HG03039 (cell line): ENCODE measurements around the gene BPIFB6.

Source experiments
- ATAC-seq: cut with Tn5 transposase; IDR thresholded peaks from one replicate; pipeline ENCODE4 v1.9.1; 2021; ENCODE audit warnings: mild to moderate bottlenecking, moderate library complexity; ENCODE audit not compliant: unreplicated experiment

Gene BPIFB6

DNA sequence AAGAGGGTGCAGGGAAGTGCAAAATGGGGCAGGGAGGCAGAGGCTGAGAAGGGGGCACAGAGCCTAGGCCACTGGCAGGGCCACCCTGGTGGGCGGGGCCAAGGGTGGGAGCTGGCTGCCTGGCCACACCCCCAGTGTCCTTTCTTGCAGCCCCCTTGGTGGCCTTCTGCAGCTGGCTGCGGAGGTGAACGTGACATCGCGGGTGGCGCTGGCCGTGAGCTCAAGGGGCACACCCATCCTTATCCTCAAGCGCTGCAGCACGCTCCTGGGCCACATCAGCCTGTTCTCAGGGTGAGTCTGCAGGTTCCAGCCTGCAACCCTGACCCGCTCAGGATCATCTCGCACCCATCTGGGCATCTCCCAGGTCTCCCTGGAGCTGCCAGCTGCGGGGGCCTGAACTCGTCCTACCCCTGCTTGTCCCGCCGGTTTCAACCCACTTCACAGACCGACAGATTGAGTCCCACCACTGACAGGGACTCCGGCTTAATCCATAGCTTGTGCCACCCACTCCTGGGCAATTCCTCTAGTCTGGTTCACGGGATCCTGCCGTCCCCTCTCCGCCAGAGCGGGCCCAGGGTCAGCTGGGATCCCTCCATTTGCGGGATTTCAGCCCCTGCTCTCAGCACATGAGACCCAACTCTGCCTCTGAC, 28.4 kb downstream of the BPIFB6 start:
- ATAC-seq, result no peak

DNA sequence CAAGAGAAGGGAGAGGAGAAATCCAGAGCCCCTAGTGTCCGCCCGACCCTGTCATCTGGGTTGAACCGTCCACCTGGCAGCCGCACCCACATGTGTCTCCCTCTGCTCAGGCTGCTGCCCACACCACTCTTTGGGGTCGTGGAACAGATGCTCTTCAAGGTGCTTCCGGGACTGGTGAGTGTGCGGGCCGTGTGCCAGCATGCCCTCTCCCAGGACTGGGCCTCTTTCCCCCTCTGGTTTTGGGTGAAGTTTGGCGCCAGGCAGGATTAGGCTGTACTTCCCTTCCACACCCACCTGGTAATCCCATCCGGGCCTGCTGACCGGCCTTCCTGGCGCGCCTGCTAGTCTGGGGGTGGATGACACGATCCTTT, 30.2 kb downstream of the BPIFB6 start:
- ATAC-seq, result no peak

DNA sequence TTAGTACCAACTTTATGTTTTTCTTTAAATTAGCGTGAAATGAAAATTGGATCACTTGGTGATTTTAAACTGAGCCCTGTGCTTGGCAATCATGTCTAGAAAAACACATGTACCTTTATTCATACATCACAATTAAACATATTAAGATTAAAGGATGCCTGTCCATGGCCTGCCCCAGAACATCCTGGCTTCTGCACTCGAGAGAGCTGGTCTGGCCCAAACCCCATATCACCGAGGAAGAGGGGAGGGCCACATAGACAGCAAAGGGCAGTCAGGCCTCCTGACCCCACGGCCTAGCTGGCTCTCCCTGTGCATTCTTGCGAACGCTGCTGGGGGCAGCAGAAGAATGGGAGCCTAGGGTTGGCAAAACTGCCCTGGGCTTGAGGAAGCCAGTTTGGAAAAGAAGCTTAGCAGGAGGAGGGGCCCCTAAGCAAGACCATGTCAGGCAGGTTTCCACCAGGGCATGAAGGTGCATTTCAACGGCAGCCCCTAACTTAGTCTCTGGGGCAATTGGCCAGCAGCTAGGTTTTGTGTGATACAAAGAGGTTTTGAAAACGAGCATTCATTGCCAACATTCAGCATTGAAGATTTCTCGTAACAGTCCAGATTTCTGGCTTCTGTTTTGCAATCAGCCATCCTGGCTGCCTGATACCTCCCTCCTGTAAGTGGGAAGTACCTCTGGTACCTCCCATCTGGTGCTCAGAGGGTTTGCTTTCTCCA, 30.8 kb downstream of the BPIFB6 start:
- ATAC-seq, result no peak

DNA sequence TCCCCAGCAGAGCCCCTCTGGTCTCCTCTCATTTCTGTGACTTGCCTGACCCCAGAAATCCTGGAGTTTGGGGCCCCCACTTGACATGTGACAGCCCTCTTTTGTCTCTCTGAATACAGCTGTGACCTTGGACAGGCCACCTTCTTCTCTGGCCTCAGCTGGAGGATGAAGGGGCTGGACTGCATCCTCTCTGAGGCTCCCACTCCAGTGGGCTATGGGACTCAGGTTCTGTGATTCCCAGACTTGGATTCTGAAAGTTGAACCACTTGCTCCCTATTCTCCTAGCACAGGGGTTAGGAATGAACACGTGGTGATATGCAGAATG, 31.3 kb downstream of the BPIFB6 start:
- ATAC-seq, result no peak

DNA sequence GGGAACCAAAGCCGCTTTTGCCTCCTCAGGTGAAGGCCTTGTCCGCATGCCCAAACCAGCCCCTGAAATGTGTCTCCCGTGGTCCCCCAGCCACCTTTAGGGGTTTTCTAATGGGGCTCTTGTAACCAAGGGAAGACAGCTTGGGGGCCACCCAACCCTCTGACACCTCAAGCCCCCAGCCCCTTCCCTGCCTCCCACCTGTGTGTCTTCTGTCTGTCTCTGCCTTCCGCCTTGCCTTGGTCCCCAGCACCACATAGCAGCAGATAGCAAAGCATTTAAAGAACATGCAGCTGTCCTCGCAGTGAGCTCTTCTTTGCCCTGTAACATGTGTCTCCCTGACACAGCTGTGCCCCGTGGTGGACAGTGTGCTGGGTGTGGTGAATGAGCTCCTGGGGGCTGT, 31.8 kb downstream of the BPIFB6 start:
- ATAC-seq, result no peak

DNA sequence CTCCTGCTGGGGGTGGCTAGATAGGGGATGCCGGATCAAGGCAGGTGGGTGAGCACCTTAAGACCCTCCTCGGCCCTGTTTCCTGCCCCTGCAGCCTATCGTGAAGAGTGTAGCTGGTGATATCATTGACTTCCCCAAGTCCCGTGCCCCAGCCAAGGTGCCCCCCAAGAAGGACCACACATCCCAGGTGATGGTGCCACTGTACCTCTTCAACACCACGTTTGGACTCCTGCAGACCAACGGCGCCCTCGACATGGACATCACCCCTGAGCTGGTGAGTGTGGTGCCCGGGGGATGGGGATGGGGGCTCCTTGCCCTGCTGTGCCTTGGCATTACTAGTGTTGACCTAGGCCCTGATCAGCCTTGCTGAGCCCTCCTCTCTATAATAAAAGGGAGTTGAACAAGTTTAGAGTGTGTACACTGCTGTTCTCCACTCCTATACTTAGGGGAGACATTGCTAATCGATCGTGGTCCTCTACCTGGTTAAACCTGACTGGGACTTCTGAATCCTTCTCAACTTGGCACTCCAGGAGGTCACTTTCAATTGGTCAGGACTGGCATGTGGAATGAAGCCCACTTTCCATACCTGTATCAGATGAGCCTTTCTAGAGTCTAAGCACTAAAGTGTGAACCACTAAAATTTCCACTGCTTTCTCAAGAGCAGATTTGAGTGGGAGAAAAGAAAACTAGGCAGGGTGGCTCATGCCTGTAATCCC, 33.3 kb downstream of the BPIFB6 start:
- no peak for ATAC-seq

DNA sequence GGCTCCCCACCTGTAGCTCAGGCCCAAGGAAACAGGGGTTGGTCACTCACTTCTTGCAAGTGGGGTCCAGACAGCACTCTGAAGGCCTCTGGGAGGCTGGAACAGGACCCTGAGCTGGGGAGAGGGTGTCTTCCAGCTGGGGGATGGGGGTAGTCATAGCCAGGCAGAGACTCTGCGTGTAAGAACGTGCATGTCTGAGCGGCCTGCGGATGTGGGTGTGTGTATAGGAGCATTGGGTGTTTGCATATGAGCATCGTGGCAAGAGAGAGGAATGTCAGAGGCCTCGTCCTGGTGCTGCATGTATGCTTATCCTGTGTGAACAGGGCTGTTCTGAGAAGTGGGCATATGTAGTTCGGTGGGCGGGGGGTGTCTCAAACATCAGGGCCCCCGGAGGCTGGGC, 34.3 kb downstream of the BPIFB6 start:
- no peak for ATAC-seq

DNA sequence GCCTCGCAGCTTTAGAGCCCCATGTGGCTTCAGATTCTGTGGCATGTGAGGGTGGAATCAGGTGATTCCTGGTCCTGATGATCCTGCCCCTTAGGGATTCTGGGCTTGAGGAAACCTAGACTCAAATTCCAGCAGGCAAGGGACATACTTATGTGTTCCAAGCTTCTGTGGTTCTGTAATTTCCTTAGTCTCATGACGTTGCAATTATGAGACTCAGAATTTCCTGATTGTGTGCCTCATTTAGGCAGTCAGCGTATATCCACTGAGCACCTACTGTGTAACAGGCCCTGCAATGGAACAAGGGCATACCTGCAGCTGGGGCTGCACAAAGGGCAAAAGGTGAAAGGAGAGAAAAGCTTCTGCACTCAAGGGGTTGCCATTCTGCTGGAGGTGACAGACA, 36.4 kb downstream of the BPIFB6 start:
- no peak for ATAC-seq

DNA sequence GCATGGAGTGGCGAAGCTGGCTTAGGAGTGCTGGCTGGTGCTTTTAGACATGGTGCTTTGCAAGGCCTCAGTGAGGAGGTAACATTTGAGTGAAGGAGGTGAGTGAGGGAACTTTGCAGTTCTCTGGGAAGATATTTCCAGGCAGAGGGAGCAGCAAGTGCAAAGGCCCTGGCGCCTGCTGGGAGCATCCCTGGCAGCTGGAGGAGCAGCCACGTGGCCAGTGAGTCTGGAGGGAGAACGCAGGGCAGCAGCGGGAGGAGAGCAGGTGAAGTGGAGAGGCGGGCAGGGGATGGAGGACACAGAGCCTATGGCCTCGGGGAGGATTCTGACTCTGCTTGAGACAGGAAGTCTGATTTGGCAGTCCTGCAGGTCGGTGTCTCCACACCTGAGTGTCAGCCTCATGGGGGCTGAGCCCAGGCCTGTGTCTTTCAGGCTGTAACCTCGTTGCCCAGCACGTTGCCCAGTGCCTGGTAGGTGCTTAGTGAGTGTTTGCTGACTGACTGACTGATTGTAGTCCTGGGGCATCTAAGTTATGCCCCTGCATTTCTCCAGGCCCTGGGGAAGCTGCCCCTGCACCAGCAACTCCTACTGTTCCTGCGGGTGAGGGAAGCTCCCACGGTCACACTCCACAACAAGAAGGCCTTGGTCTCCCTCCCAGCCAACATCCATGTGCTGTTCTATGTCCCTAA, 36.9 kb downstream of the BPIFB6 start:
- ATAC-seq, result no peak

DNA sequence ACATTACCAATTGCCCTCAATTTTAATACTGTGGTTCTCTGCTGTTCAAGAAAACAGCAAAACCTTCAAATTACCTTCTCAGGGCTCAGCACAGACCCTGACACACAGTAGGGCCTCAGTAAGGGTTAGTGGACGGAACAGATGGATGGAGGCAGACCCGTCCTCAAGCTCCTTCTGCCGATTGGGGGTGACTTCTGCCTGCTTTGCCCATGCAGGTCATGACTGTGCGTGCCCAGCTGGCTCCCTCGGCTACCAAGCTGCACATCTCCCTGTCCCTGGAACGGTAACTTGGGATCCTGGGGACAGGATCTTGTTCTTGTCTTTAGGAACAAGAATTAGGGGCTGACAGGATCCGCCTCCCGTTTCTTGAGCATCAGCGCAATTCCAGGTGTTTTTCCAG, 38.2 kb downstream of the BPIFB6 start:
- ATAC-seq, result no peak

DNA sequence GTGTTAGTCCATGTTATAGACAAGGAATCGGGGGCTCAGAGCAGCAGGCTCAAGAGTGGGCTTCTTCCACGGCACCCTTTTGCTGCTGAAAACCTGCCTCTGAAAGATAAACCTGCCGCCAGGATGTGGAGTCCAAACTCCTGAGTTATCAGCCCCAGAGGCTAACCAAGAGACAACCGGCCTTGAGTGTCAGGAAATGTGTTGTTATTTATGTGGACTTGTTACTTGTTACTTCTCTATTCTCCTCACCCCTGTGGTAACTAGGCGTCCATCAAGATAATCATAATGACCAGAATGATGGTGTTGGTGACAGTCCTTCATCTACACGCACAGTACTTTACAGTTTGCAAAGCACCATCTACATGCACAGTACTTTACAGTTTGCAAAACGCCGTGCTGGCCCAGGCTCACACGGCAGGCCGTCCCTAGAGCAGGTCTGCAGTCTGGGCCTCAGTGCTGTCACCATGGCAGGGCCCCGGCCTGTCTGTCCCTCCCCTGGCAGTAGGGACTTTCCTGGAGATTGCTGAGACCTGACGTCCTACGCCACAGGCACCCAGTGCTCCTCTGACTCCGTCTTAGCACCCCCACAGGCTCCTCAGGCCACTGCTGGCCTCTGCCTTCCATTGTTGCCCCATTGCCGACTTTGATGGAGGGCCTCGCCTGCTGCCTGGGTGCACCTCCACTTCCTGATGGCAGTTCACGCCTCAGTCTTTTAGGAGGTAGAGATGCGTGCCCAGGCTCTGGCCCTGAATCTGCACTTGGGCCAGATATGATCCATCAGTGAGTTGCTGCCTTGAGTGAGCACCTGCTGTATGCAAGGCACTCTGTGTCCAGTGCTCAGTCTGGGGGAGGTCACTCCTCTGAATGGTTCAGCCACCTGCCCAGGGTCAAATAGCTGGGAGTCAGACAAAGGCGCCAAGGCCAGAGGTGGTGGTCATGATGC, 38.9 kb downstream of the BPIFB6 start:
- ATAC-seq, result no peak

DNA sequence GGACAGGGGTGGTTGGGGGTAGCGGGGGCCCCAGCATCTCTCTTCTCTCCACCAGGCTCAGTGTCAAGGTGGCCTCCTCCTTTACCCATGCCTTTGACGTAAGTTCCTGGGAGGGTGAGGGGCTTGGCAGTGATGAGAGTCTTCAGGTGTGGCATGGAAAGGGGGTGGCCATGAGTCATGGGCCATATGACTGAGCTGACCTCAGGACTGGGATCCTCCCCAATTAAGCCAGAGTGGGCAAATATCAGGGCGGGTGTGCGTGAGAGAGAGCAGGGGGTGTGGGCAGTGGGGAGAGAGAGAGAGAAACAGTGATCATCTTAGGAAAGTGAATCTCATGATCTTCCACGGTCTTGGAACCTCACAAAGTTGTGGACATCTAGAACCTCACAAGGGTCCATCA, 39.8 kb downstream of the BPIFB6 start:
- no peak for ATAC-seq

DNA sequence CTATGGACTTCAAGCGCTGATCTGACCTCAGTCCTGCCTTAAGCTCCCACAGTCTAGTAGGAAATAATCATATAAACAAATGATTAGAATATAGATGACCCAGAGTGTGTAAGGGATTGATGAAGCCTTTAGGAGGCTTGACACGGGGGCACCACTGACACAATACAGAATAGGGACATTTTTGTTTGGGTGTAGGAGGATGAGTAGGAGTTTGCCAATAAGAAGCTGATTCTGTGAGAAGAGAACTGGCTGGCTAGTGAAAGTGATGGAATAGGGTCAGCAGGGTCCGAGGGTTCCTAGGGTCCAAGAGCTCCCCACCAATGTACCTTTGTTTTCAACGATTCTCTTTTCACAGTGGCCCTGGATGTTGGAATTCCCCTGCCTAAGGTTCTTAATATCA, 40.9 kb downstream of the BPIFB6 start:
- no peak for ATAC-seq

DNA sequence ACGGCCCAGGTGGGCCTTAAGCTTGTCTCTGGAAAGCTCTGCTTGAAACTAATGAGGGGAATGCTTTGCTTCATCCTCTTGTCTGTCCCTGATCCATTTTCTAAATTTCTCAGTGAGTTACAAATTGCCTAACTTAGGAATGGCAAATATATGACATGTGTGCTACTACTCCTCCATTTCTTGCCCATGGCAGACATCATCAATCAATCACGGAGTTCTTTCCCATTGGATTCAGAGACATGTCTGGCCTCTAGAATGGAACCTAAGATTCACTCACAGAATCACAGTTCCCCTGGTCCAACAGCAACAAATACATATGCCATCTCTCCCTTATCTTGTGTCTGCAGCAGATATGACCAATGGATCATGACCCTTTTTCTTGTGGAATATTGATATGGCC, 41.4 kb downstream of the BPIFB6 start:
- no peak for ATAC-seq

DNA sequence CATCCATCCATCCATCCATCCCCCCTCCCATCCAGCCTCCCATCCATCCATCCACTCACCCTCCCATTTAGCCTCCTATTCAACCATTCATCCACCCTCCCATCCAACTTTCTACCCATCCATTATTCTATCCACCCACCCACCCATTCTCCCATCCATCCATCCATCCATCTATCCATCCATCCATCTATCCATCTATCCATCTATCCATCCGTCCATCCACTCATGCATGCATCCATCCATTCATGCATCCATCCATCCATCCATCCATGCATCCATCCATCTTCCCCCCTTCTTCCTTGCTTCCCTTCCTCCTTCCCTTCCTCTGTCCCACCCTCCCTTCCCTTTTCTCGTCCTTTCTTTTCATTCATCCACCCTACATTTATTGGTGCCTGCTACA, 43.2 kb downstream of the BPIFB6 start:
- no peak for ATAC-seq

DNA sequence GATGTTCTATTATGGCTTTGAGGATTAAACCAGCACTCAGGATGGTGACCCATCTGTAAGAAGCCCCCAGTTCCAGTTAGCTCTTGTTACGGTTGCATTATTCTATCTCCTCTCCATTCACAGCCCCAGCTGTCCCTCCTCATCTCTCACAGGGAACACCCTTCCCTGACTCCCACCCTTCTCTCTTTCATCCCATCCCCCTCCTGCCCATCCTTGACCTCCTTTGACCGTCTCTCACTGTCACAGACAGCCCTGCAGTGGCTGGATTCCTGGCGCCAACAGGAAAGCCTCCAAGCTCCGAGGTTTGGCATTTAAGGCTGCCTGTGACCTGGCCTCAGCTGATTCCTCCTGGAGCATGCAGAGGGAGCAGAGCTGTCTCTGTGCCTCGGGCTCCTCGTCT, 43.8 kb downstream of the BPIFB6 start:
- ATAC-seq, result no peak

DNA sequence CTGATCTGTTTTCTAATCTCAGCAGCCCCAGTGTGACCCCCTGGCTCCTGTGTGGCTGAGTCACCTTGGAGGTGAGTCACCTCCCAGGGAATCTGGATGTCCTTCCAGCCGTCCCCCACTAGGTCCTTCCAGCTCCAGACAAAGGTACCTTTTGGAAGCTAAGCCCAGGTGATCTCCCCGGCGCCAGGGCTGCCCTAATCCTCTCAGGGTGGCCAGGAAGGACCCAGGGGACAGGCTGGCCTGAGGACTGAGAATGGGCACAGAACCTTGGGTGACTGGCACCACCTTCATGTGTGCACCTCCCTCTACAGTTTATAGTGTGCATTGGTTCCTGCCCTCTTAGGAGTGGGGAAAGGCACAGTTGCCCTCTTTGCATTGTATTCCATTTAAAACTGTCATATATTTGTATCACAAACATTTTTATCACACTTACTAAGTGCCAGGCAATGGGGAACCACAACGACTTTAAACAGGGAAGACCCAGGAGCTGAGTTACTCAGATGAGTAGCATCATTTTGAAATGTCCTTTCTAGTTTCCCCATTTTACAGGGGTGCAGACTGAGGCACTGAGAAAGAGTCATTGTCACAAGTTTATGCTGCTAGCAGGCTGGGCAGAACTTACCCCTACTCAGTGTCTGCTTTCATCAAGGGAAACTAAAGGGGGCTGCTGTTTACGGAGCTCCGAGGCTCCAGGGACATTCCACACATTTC, 45.4 kb downstream of the BPIFB6 start:
- no peak for ATAC-seq

DNA sequence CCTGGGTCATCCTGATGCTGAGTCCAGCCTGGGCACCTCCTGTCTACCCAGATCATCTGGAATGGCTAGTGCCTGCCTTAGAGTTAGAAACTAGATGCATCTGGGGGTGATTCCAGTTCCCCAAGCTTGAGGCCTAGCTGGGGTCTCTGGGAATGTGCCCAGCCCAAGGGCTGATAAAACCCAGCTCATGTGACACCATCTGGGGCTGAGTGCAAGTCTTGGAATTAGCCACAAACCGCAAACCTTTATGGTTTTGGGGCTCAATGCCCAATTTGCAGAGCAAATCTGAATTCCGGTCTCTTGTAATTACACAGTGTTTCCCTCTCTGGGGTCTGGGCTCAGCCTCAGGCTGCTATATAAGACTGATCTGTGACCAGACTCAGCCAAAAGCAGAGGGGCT, 47.8 kb downstream of the BPIFB6 start, which contains the start of gene BPIFB4:
BPIFB4 (plus strand) TSS at position 385 of the 400 bp plus-strand sequence. CDS start 1,884 bp downstream, outside the sequence.
- no peak for ATAC-seq

DNA sequence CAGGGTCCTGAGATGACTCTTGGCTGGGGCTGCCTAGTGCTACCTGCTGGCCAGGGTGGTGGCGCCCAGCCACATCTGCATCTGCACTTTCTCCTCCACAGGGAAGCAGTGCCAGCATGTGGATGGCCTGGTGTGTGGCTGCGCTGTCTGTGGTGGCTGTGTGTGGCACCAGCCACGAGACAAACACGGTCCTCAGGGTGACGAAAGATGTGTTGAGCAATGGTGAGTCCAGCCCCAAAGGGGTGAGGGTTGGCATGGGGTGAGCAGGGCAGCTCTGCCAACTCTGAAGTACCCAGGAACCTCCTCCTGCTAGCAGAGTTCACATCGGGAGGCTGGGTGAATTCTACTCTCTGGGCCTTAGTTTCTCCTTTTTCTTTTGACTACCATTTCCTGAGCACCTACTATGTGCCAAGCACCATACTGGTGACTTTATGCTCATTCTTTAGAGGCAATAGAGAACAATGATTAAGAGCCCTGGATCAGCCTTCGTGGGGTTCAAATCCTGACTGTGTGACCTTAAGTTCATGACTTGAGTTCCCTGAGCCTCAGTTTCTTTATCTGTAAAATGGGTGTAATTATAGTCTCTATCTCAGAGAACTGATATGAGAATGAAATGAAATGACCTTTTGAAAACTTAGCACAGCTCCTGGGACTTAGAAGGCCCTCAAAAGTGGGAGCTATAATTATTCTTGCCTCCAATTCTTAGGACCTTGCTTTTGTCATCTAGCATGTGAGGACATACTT, 50.1 kb downstream of the BPIFB6 start:
- no peak for ATAC-seq
